GM18870 (cell line): ENCODE measurements around the gene PLA2G12A.

ENCODE experiments used
- ATAC-seq: cut with Tn5 transposase; IDR thresholded peaks from one replicate; pipeline ENCODE4 v1.9.1; 2021; ENCODE audit warnings: moderate library complexity; ENCODE audit not compliant: unreplicated experiment

PLA2G12A gene

GRCh38 chr4:109729718-109730618 is at the start of gene PLA2G12A:
PLA2G12A (minus strand) TSS chr4:109730070; CDS start chr4:109729809, 261 bp downstream.
- peak; percentile 60 for ATAC-seq

GRCh38 chr4:109764789-109765402 is 35.0 kb upstream of the PLA2G12A start:
- no peak for ATAC-seq

GRCh38 chr4:109764376-109764775 is 34.5 kb upstream of the PLA2G12A start:
- ATAC-seq, result no peak

- peak; percentile 47 for ATAC-seq
Observed at GRCh38 chr4:109760682-109761081, 30.8 kb upstream of the PLA2G12A start.

GRCh38 chr4:109755656-109756055 is 25.8 kb upstream of the PLA2G12A start:
- ATAC-seq, result no peak

- ATAC-seq, result no peak
Observed at GRCh38 chr4:109754093-109754857, 24.4 kb upstream of the PLA2G12A start.

GRCh38 chr4:109752525-109752924 is 22.7 kb upstream of the PLA2G12A start:
- no peak for ATAC-seq

GRCh38 chr4:109751852-109752251 is 22.0 kb upstream of the PLA2G12A start:
- ATAC-seq, result no peak

GRCh38 chr4:109750652-109751244 is 20.9 kb upstream of the PLA2G12A start:
- no peak for ATAC-seq

- ATAC-seq, result no peak
Observed at GRCh38 chr4:109749388-109750082, 19.7 kb upstream of the PLA2G12A start.

GRCh38 chr4:109748114-109748513 is 18.2 kb upstream of the PLA2G12A start:
- no peak for ATAC-seq

- no peak for ATAC-seq
Observed at GRCh38 chr4:109746728-109747127, 16.9 kb upstream of the PLA2G12A start.

GRCh38 chr4:109745830-109746229 is 16.0 kb upstream of the PLA2G12A start:
- no peak for ATAC-seq

- ATAC-seq, result no peak
Observed at GRCh38 chr4:109739547-109739946, 9.7 kb upstream of the PLA2G12A start.

- no peak for ATAC-seq
Observed at GRCh38 chr4:109738104-109738872, 8.4 kb upstream of the PLA2G12A start.

GRCh38 chr4:109735566-109736365 is 5.9 kb upstream of the PLA2G12A start:
- ATAC-seq, result no peak

GRCh38 chr4:109733728-109734127 is 3.9 kb upstream of the PLA2G12A start:
- ATAC-seq, result no peak

GRCh38 chr4:109730619-109731545 is 1.0 kb upstream of the PLA2G12A start:
- ATAC-seq, result no peak
